Liver (tissue), 9 donors: ENCODE measurements around the gene ALK. TPM values are rescaled to one million over a fixed set of nuclear protein-coding genes. Genes with fewer than 3 reads are reported as not detected.

ENCODE experiments used
- DNase-seq: peaks from one replicate; pipeline ENCODE4 v3.0.0-alpha.2; 2017; ENCODE audit warnings: low spot score
- H3K27ac ChIP-seq, 2 donors: one replicate each; pipeline ENCODE4 v1.7.0; 2013; ENCODE audit warnings: inconsistent platforms in 2 of 2, low read length in 2 of 2, control low read depth in 1 of 2, low read depth in 1 of 2, mild to moderate bottlenecking in 1 of 2
- H3K27me3 ChIP-seq, 4 donors: one replicate each; pipeline versions ENCODE4 v1.6.1 to v1.7.0; 2013; ENCODE audit warnings: low read length in 3 of 4, inconsistent platforms in 1 of 4, mild to moderate bottlenecking in 1 of 4, moderate library complexity in 1 of 4; ENCODE audit not compliant: control insufficient read depth in 4 of 4, insufficient read depth in 4 of 4
- H3K36me3 ChIP-seq, 4 donors: one replicate each; pipeline versions ENCODE4 v1.6.1 to v1.7.0; 2013; ENCODE audit warnings: low read length in 3 of 4, mild to moderate bottlenecking in 3 of 4, low read depth in 1 of 4, moderate library complexity in 1 of 4; ENCODE audit not compliant: control insufficient read depth in 4 of 4, insufficient read depth in 3 of 4
- H3K4me1 ChIP-seq, 4 donors: one replicate each; pipeline versions ENCODE4 v1.6.1 to v1.7.0; 2013; ENCODE audit warnings: low read length in 3 of 4, mild to moderate bottlenecking in 3 of 4, moderate library complexity in 1 of 4; ENCODE audit not compliant: control insufficient read depth in 4 of 4, insufficient read depth in 4 of 4
- H3K4me3 ChIP-seq, 3 donors: one replicate each; pipeline versions ENCODE4 v1.6.1 to v1.7.0; 2013; ENCODE audit warnings: low read length in 3 of 3, control low read depth in 1 of 3, low read depth in 1 of 3, mild to moderate bottlenecking in 1 of 3
- H3K9ac ChIP-seq, 2 donors: one replicate each; pipeline ENCODE4 v1.7.0; 2013; ENCODE audit warnings: low read length in 2 of 2, mild to moderate bottlenecking in 2 of 2, moderate library complexity in 2 of 2, control low read depth in 1 of 2, low read depth in 1 of 2
- H3K9me3 ChIP-seq, 4 donors: one replicate each; pipeline versions ENCODE4 v1.6.1 to v1.7.0; 2013; ENCODE audit warnings: low read length in 3 of 4; ENCODE audit not compliant: control insufficient read depth in 4 of 4
- CTCF ChIP-seq: fragments of 150-350 bp; IDR thresholded peaks from 2 replicates; pipeline ENCODE4 v1.5.1; 2017; ENCODE audit warnings: improper control_type of control experiment, low read depth, low read length; ENCODE audit not compliant: missing input control
- EGR1 ChIP-seq, 2 donors: IDR thresholded peaks; 2 replicates each; pipeline ENCODE4 v1.6.1; 2016 to 2018; ENCODE audit warnings: antibody characterized with exemption in 2 of 2, low read depth in 2 of 2
- FOXA1 ChIP-seq: IDR thresholded peaks from 2 replicates; pipeline ENCODE4 v1.6.1; 2016; ENCODE audit warnings: antibody characterized with exemption
- FOXA2 ChIP-seq: IDR thresholded peaks from 2 replicates; pipeline ENCODE4 v1.6.1; 2016; ENCODE audit warnings: antibody characterized with exemption
- HNF4G ChIP-seq: IDR thresholded peaks from 2 replicates; pipeline ENCODE4 v1.6.1; 2016; ENCODE audit warnings: antibody characterized with exemption
- JUND ChIP-seq, 2 donors: IDR thresholded peaks; 2 replicates each; pipeline ENCODE4 v1.6.1; 2016; ENCODE audit warnings: antibody characterized with exemption in 2 of 2
- RAD21 ChIP-seq, 2 donors: IDR thresholded peaks; 2 replicates each; pipeline ENCODE4 v1.6.1; 2016; ENCODE audit warnings: antibody characterized with exemption in 2 of 2, mild to moderate bottlenecking in 2 of 2
- REST ChIP-seq: IDR thresholded peaks from 2 replicates; pipeline ENCODE4 v1.6.1; 2016; ENCODE audit warnings: antibody characterized with exemption, mild to moderate bottlenecking
- RXRA ChIP-seq, 2 donors: IDR thresholded peaks; 2 replicates each; pipeline ENCODE4 v1.6.1; 2017 to 2018; ENCODE audit warnings: antibody characterized with exemption in 2 of 2, mild to moderate bottlenecking in 1 of 2
- SP1 ChIP-seq: IDR thresholded peaks from 2 replicates; pipeline ENCODE4 v1.6.1; 2018; ENCODE audit warnings: antibody characterized with exemption, mild to moderate bottlenecking
- TAF1 ChIP-seq: conservative IDR thresholded peaks from 2 replicates; pipeline ENCODE4 v1.6.1; 2016; ENCODE audit warnings: antibody characterized with exemption, mild to moderate bottlenecking
- YY1 ChIP-seq: IDR thresholded peaks from 2 replicates; pipeline ENCODE4 v1.6.1; 2016; ENCODE audit warnings: antibody characterized with exemption, mild to moderate bottlenecking
- ZBTB33 ChIP-seq: IDR thresholded peaks from 2 replicates; pipeline ENCODE4 v1.6.1; 2016; ENCODE audit warnings: antibody characterized with exemption
- WGBS: extraction: QIAGEN DNeasy Blood & Tissue Kit; methylation state at CpG from one replicate; pipeline ENCODE4 v1.1.7; 2013; 5-methylcytosine and 5-hydroxymethylcytosine counted together
- polyA plus RNA-seq, 2 donors: library from polyadenylated mRNA; stranded (reverse) in 1 of 2; unstranded in 1 of 2; fragments of 200-250 nt in 1 of 2; fragments of >200 nt in 1 of 2; fragmentation: Nextera tagmentation in 1 of 2; extraction: Ambion mirVana in 1 of 2; gene quantifications; one replicate each; pipeline versions ENCODE4 v1.2.1 to v1.2.3, GENCODE V29; 2013 to 2015
- total RNA-seq, 2 donors: library from RNA; depleted of rRNA; stranded (reverse); fragments of >200 nt; gene quantifications; one replicate each; pipeline ENCODE4 v1.2.3, GENCODE V29; 2014
- TF ChIP-seq, protein P1 (sequence below): IDR thresholded peaks from 2 replicates; pipeline ENCODE4 v1.6.1; 2016; ENCODE audit warnings: antibody characterized with exemption
- TF ChIP-seq, protein P2 (sequence below): IDR thresholded peaks from 2 replicates; pipeline ENCODE4 v1.6.1; 2016; ENCODE audit warnings: antibody characterized with exemption
- donor health status: healthy.
- donor health status: healthy.
- donor health status: healthy.
- donor health status: healthy.
- donor health status: healthy.

ALK gene
- total and polyA plus RNA-seq, 4 donors = under 0.01 TPM; not detected in 3

DNA sequence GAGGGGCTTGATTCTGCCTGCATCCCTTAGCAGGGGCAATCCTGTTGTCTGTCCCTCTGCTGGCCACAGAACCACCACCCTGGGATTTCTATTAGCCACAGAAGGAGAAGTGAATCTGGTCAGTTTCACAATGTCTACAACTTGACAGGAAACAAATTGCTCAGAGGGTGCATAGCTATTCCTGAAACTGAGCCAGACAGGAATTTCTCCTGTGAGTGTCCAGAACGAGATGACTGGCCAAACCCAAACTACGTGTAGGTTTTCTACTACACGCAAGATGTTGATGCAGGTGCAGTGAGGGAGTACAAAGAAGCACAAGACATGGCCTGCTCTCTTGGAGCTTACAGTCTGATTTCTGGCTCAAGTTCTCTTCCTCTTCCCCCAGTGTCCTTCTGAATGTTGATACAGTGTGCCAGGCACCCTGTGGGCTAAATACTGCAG, 604.3 kb downstream of the ALK start:
- no peaks in the 10 kb centered on the region for H3K4me1 ChIP-seq
- 69% methylated on average over 3 of the region's 3 CpGs for WGBS
- no peak overlapping the region for H3K4me3 ChIP-seq
- no peaks in the 10 kb centered on the region for H3K36me3 ChIP-seq
- H3K27ac ChIP-seq = no peak overlapping the region
- DNase-seq = no peak
- no peak for TF ChIP-seq TAF1
- no peak for TF ChIP-seq HNF4G
- TF ChIP-seq SP1 = no peak
- no peak for TF ChIP-seq RAD21 (IDR thresholded peaks at IDR 0.05)
- no peak for TF ChIP-seq FOXA2
- TF ChIP-seq ZBTB33 = no peak
- TF ChIP-seq RXRA (IDR thresholded peaks at IDR 0.05) = no peak
- no peak for TF ChIP-seq CTCF
- TF ChIP-seq, protein P1, sequence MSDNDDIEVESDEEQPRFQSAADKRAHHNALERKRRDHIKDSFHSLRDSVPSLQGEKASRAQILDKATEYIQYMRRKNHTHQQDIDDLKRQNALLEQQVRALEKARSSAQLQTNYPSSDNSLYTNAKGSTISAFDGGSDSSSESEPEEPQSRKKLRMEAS = no peak
- no peak for TF ChIP-seq REST
- no peak for TF ChIP-seq EGR1 (IDR thresholded peaks at IDR 0.05; ENCODE audit: low read depth in 2 of 2)
- TF ChIP-seq, protein P2, sequence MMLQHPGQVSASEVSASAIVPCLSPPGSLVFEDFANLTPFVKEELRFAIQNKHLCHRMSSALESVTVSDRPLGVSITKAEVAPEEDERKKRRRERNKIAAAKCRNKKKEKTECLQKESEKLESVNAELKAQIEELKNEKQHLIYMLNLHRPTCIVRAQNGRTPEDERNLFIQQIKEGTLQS = no peak
- TF ChIP-seq FOXA1 = no peak
- TF ChIP-seq YY1 = no peak
- peaks cover 0 to 2% (median 0%) of the 10 kb centered on the region in 4 donors for H3K27me3 ChIP-seq
- no peaks in the 10 kb centered on the region for H3K9me3 ChIP-seq
- no peak overlapping the region for H3K9ac ChIP-seq

DNA sequence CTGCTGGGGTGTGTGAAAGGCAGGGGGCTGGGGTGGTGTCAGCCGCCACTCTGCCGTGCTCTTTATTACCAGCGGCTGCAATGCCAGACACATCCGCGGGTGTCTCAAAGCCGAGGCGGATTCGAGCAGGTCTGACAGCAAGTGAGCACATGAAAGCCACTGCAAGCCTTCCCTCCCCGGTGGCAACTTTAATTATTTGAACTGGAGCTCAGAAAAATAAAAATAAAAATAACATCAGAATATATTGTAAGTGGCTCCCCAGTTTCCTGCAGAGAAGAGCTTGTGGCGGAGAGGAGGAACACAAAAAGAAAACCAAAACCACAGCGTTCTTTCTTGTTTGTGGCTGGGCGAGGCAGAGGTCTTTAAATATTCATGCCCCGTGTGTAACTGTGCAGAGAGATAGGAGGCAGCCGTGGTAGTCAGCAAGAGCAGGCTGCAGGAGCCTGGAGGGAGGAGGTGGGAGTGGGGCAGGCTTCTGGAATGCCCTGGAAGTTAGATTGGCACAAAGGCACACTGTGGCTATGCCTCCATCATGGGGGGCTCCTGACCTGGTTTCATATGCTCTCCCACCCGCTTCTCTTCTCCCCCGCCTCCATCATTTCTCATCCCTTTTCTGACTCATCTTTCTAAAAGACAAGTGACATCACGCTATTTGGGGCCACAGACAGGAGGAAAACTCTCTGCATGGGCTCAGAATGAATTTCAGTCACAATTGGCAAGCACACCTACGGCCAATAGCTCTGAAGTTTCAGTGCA, 606.4 kb downstream of the ALK start:
- no peak overlapping the region for H3K9ac ChIP-seq
- H3K4me3 ChIP-seq = no peak overlapping the region

More for the DNA sequence above, 606.4 kb downstream of the ALK start:
- Histone ChIP-seq H3K4me1 (no peaks in the 10 kb centered on the region), H3K27ac (no peak overlapping the region), H3K27me3 (peaks cover 0 to 2% (median 0%) of the 10 kb centered on the region in 4 donors), H3K36me3 (no peaks in the 10 kb centered on the region), H3K9me3 (no peaks in the 10 kb centered on the region)
- 39% methylated on average over 18 of the region's 18 CpGs for WGBS
- no peak for TF ChIP-seq FOXA1
- TF ChIP-seq JUND (IDR thresholded peaks at IDR 0.05) = no peak
- no peak for TF ChIP-seq RAD21 (IDR thresholded peaks at IDR 0.05)
- TF ChIP-seq, protein P2 = no peak
- TF ChIP-seq, protein P1 = no peak
- TF ChIP-seq FOXA2 = no peak
- TF ChIP-seq REST = no peak
- TF ChIP-seq HNF4G = no peak
- DNase-seq = no peak
